GM19463 (cell line): ENCODE measurements around the gene UBL7.
"Not testable (repeated sequence)": the region's sequence is repeated elsewhere in the genome, so short reads cannot be mapped to it uniquely, and the experiment has no call there.

Experiments used
- ATAC-seq: cut with Tn5 transposase; IDR thresholded peaks from one replicate; pipeline ENCODE4 v1.9.1; 2021; ENCODE audit warnings: mild to moderate bottlenecking, moderate library complexity; ENCODE audit not compliant: unreplicated experiment

The UBL7 gene

DNA sequence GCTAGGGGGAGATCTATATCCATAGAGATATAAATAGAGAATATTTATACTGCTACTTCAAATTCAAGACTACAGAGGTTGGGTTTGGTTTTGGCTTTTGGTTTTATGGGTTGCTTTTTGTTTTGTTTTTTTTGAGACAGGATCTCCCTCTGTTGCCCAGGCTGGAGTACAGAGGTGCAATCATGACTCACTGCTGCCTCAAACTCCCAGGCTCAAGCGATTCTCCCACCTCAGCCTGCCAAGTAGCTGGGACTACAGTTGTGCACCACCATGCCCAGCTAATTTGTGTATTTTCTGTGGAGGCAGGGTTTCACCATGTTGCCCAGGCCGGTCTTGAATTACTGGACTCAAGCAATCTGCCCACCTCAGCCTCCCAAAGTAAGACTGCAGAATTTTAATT, 3.9 kb upstream of the UBL7 start:
- no peak for ATAC-seq

DNA sequence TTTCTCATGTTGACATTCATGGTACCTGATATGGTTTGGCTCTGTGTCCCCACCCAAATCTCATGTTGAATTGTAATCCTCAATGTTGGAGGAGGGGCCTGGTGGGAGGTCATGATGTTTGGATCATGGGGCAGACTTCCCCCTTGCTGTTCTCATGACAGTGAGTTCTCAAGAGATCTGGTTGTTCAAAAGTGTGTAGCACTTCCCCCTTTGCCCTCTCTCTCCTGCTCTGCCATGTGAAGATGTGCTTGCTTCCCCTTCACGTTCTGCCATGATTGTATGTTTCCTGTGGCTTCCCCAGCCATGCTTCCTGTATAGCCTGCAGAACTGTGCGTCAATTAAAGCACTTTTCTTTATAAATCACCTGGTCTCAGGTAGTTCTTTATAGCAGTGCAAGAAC, 3.3 kb upstream of the UBL7 start:
- ATAC-seq = no peak

DNA sequence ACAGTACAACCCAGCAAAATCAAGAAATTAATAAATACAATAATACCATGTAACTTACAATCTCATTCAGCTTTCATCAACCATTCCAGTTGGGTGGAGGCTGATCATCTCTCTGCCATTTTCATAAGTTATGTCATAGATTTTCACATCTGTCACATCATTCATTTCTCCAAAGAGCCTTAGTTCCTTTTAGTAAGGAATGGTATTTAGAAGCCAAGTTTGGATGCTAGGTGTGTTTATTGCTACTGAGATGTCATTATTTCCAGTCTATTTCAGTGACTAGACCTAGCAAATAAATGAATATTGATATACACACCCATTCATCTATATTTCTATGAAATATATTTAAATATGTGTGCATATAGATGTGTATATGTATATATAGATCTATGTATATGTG, 2.7 kb upstream of the UBL7 start:
- ATAC-seq = no peak

- ATAC-seq = no peak
Observed at GRCh38 chr15:74461847-74462511, 1.0 kb upstream of the UBL7 start.

DNA sequence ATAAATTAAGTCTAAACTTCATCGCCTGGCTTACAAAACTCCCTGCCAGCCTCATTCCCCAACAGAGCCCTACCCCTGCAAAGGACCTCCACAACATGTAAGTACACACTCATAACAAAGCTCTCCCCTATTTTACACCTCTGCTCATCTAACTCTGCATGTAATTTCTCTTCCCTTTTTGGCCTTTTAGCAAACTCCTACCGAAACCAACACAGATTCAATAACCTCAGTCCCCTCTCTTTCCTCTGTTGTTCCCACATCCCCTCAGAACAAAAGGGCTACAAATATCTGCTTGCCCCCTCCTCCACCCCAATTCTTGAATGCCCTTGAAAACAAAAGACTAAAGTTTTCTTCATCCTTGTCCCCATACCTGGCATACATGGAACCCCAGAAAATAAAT, 662 bp downstream of the UBL7 start:
- no peak for ATAC-seq

DNA sequence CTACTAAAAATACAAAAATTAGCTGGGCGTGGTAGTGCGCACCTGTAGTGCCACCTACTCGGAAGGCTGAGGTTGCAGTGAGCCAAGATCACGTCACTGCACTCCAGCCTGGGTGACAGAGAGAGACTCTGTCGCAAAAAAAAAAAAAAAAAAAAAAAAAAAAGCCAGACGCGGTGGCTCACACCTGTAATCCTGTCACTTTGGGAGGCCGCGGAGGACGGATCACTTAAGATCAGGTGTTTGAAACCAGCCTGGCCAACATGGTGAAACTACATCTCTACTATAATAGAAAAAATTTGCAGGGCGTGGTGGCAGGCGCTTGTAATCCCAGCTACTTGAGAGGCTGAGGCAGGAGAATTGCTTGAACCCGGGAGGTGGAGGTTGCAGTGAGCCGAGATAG, 1.2 kb downstream of the UBL7 start:
- ATAC-seq = not testable (repeated sequence)

- no peak for ATAC-seq
Observed at GRCh38 chr15:74458473-74458872, 2.5 kb downstream of the UBL7 start.

DNA sequence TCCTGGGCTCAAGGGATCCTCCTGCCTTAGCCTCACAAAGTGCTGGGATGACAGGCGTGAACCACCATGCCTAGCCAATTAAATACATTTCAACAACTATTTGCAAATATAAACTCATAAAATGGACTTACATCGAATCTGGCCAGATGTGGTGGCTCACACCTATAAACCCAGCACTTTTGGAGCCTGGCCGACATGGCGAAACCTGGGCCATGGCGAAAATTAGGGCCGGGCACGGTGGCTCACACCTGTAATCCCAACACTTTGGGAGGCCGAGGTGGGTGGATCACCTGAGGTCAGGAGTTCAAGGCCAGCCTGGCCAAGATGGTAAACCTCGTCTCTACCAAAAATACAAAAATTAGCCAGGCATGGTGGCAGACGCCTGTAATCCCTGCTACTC, 3.9 kb downstream of the UBL7 start:
- not testable (repeated sequence) for ATAC-seq

DNA sequence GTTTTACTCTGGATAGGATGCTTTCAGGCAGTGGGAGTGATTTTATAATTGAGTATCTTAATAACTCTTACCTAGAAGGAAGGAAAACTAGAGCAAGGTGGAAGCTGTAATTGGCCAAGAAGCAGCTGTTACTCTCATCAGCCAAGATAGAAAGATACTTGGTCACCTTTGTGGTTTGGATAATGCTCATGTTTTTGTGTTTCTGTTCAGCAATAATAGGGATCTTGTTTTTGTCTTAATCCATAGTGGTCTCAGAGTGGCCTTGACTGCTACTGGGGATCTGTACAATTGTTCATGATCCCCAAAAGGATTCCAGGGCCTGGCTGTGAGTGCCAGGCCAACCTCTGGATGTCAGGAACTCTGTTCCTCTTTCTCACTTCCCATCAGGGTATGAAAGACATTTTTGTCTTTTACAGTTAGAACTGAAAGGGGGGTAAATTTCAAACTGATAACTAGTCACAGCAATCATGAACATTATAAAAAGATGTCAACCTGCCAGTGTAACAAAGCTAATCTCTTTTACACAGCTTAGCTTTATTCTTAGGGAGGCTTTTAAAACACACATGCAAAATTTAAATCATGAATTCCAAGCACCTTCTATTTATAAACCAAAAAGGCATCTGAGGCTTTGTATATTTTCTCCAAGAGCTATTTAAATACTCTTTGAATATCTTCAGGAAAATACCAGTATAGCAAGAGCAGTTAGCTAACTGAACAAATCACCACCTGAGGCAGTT, 6.0 kb downstream of the UBL7 start:
- no peak for ATAC-seq

GRCh38 chr15:74453925-74454763, 6.8 kb downstream of the UBL7 start:
- no peak for ATAC-seq

GRCh38 chr15:74451861-74452835, 8.8 kb downstream of the UBL7 start:
- no peak for ATAC-seq

DNA sequence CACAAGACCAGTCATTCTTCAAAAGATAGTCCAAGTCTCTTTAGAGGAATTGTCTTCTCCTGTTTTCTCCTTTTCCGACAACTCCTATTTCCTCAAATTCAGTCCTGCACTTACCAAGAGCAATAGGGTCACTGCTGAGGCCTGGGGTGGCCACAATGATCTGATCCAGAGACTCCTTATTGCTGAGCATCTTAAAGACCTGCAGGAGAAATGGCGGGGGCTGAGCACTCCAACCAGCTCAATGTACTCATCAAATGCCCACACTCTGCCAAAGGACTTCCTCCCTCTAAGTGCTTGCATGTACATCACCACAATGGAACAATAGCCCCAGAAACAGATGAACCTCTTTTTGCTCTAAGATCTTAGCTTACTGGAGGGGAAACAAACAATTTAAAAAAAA, 9.6 kb downstream of the UBL7 start:
- no peak for ATAC-seq

DNA sequence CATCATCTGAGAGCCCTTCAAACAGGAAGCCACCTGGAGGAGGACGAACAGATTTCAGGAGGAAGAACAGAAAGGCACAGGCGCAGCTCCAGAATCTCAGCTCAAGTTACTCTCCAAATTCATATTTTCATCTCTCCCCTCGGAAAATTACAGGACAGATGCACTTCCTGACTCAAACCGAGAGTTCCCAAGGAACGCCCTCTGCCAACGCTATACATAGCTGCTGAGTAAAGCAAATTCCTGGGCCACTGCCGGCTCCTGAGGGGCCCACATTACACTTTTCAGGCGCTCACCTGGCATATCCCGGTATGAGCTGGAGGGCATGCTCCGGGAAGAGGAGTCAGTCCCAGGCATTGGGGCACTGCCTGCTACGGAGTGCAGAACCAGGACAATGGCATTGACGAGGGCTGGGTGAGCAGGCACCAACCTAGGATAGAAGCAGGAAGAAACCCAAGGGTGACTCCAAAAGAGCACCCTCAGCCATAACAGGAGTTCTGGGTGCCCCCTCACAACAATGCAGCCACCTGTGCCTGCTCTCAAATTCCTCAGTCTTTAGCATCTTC, 11.2 kb downstream of the UBL7 start:
- ATAC-seq = no peak

- no peak for ATAC-seq
Observed at GRCh38 chr15:74449095-74449494, 11.9 kb downstream of the UBL7 start.

DNA sequence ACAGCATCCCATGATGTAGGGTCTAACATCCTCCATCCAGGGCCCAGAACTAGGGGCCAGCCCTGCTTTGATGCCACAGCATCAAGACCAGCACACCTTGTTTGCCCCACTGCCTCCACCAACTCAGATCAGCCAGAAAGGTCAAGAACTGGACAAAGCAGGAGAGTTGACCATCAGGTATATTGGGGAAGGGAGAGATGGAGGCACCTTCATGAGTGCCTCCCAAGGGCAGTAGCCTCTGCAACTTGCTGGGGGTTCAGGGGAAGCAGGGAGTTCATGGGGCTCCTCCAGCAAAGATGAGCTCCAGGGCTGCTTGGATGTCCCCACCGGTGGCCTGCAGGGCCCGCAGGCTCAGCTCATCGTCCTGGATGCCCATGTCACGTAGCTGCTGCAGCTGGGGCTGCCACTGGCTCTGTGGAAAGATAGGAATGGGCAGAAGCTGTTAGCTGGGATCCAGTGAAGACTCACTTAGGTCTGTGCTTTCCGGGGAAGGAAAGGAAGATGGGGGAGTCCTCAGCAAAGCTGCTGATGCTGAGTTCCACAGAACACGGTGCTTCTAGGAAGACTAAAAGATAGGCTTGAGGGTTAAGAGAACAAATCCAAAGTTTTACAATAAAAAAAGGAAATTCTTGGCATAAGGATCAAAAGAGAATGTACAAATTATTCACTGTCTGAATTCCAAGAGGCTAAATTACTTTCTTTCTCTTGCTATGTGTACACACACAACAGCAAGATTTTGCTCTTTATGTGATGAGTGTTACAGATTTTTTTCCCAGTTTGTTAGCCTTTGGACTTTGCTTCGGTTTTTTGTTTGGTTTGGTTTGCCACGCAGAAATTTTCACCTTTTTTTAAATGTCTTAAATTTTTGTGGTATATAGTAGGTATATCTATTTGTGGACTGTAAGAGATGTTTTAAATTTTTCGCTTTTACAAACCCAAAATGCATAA, 14.9 kb downstream of the UBL7 start:
- no peak for ATAC-seq

GRCh38 chr15:74444106-74445062, 16.6 kb downstream of the UBL7 start:
- ATAC-seq = no peak

DNA sequence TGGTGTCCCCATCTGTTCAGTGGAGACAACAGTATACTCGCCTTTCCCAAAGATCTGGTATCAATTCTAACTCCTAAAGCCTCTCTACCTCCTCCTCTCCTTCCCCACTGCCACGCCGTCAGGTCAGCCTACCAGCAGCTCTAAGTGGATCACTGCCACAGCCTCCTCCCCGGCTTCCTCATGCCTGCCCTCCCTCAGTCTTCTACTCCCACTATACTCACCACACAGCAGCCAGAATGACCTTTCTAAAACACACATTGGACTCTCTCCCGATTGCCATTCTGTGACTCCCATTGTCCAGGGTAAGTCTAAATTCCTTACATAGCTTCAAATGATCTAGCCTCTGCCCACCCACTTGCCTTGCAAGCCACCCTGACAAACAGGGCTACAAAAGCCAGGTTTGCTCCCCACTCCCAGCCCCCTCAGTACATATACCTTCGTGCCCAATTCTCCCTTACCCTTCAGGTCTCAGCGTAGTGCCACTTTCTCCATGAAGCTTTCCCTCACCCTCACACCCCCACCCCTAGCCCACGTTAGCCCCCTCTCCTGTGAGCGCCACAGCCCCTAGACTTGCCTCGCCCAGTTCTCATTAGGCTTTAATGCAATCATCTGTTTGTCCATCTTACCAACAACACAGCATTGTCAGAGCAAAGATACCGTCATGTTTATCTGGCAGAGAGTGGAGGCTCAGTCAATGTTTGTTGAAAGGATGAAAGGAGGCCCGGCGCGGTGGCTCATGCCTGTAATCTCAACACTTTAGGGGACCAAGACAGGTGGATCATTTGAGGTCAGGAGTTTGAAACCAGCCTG, 17.7 kb downstream of the UBL7 start:
- no peak for ATAC-seq
